K562 (cell line): ENCODE measurements around the gene ALDH7A1. TPM values are rescaled to one million over a fixed set of nuclear protein-coding genes. Genes with fewer than 3 reads are reported as not detected.
A peak's percentile ranks its signal among the peaks of the same experiment; 100 is the strongest.

Experiments used
- BHLHE40 ChIP-seq: IDR thresholded peaks from 2 replicates; pipeline ENCODE4 v1.6.1; 2011; ENCODE audit warnings: low read length, improper control_type of control experiment
- BRCA1 ChIP-seq, 2 experiments: fragments of 450-650 bp in 1 of 2; sonication (generic) in 1 of 2; formaldehyde crosslinking in 1 of 2; IDR thresholded peaks; 2 replicates each; pipeline versions ENCODE4 v1.5.0 to v1.6.1; 2017 to 2020; ENCODE audit warnings: mild to moderate bottlenecking in 1 of 2, missing genetic modification reagents in 1 of 2
- CBFA2T2 ChIP-seq: fragments of 450-650 bp; conservative IDR thresholded peaks from 2 replicates; pipeline ENCODE4 v1.6.1; 2017; ENCODE audit warnings: mild to moderate bottlenecking
- CREB5 ChIP-seq: fragments of 250-450 bp; sonication (Bioruptor Pico); IDR thresholded peaks from 2 replicates; pipeline ENCODE4 v1.5.0; 2020; ENCODE audit warnings: mild to moderate bottlenecking
- E2F3 ChIP-seq: fragments of 250-450 bp; sonication (Bioruptor Pico); IDR thresholded peaks from 2 replicates; pipeline ENCODE4 v1.4.0; 2020; ENCODE audit warnings: mild to moderate bottlenecking
- HMBOX1 ChIP-seq: sonication (generic); IDR thresholded peaks from 2 replicates; pipeline ENCODE4 v1.6.1; 2016
- IFI16 ChIP-seq: fragments of 250-450 bp; sonication (Bioruptor Pico); IDR thresholded peaks from 2 replicates; pipeline ENCODE4 v2.1.2; 2022; ENCODE audit warnings: mild to moderate bottlenecking, inconsistent platforms
- IRF2 ChIP-seq: sonication (generic); formaldehyde crosslinking; IDR thresholded peaks from 2 replicates; pipeline ENCODE4 v1.8.1; 2022; ENCODE audit warnings: mild to moderate bottlenecking, missing genetic modification reagents
- KLF6 ChIP-seq: fragments of 250-450 bp; sonication (Bioruptor Pico); IDR thresholded peaks from 2 replicates; pipeline ENCODE4 v1.4.0; 2020; ENCODE audit warnings: mild to moderate bottlenecking, moderate library complexity, borderline replicate concordance
- MEIS2 ChIP-seq: fragments of 450-650 bp; IDR thresholded peaks from 2 replicates; pipeline ENCODE4 v1.6.1; 2014; ENCODE audit warnings: mild to moderate bottlenecking; ENCODE audit not compliant: partially characterized antibody
- NFE2L1 ChIP-seq: fragments of 450-650 bp; IDR thresholded peaks from 2 replicates; pipeline ENCODE4 v1.6.1; 2016; ENCODE audit warnings: missing genetic modification characterization, low read depth, mild to moderate bottlenecking, missing compliant biosample characterization, moderate library complexity, borderline replicate concordance
- OTX1 ChIP-seq: fragments of 450-650 bp; formaldehyde crosslinking; IDR thresholded peaks from 2 replicates; pipeline ENCODE4 v1.4.0; 2022; ENCODE audit warnings: mild to moderate bottlenecking
- POU5F1 ChIP-seq: fragments of 150-350 bp; IDR thresholded peaks from 2 replicates; pipeline ENCODE4 v1.6.1; 2014; ENCODE audit warnings: borderline replicate concordance, low read length, low read depth, mild to moderate bottlenecking; ENCODE audit not compliant: partially characterized antibody
- PREB ChIP-seq: sonication (generic); formaldehyde crosslinking; IDR thresholded peaks from 2 replicates; pipeline ENCODE4 v1.8.1; 2023; ENCODE audit warnings: mild to moderate bottlenecking, missing genetic modification reagents
- RFX1 ChIP-seq: fragments of 450-650 bp; IDR thresholded peaks from 2 replicates; pipeline ENCODE4 v1.6.1; 2016; ENCODE audit warnings: mild to moderate bottlenecking, moderate library complexity
- SFPQ ChIP-seq: fragments of 200-400 bp; formaldehyde crosslinking; IDR thresholded peaks from 2 replicates; pipeline ENCODE4 v1.6.1; 2017; ENCODE audit warnings: mild to moderate bottlenecking, low read depth, low read length, moderate library complexity
- SMARCA5 ChIP-seq: fragments of 450-650 bp; IDR thresholded peaks from 2 replicates; pipeline ENCODE4 v1.6.1; 2016
- SPI1 ChIP-seq: IDR thresholded peaks from 2 replicates; pipeline ENCODE4 v1.6.1; 2011; ENCODE audit warnings: low read depth, low read length, control low read depth, borderline replicate concordance
- TAF9B ChIP-seq: fragments of 450-650 bp; IDR thresholded peaks from 2 replicates; pipeline ENCODE4 v1.6.1; 2018; ENCODE audit warnings: mild to moderate bottlenecking; ENCODE audit not compliant: partially characterized antibody
- TFAM ChIP-seq: fragments of 250-450 bp; sonication (Bioruptor Pico); conservative IDR thresholded peaks from 2 replicates; pipeline ENCODE4 v1.5.0; 2021; ENCODE audit warnings: mild to moderate bottlenecking, moderate library complexity
- YBX1 ChIP-seq: fragments of 450-650 bp; IDR thresholded peaks from 2 replicates; pipeline ENCODE4 v1.7.1; 2016; ENCODE audit warnings: mild to moderate bottlenecking
- ZNF384 ChIP-seq: IDR thresholded peaks from 2 replicates; pipeline ENCODE4 v1.6.1; 2012; ENCODE audit warnings: low read depth, low read length, improper control_type of control experiment
- ZNF395 ChIP-seq: fragments of 200-800 bp; sonication (Bioruptor generic); IDR thresholded peaks from 2 replicates; pipeline ENCODE4 v1.6.1; 2017; ENCODE audit warnings: missing genetic modification characterization, missing compliant biosample characterization
- ZNF583 ChIP-seq: fragments of 250-450 bp; sonication (Bioruptor Pico); IDR thresholded peaks from 2 replicates; pipeline ENCODE4 v1.4.0; 2020
- polyA plus RNA-seq, 8 experiments: library from polyadenylated mRNA; depleted of rRNA in 4 of 8; stranded (reverse) in 5 of 8; unstranded in 3 of 8; fragments of >200 nt; fragmentation: Nextera tagmentation in 2 of 8; fragmentation: Illumina TruSeq in 1 of 8; extraction: Ambion mirVana in 2 of 8; extraction: Trizol in 1 of 8; gene quantifications; 2 replicates each; pipeline versions ENCODE4 v1.2.1 to v1.2.3, GENCODE V29; 2011 to 2014; ENCODE audit warnings: inconsistent platforms in 1 of 8, missing spikeins in 1 of 8
- total RNA-seq, 7 experiments: library from RNA; depleted of rRNA in 6 of 7; stranded (reverse); fragments of >200 nt in 6 of 7; fragmentation: Illumina TruSeq in 2 of 7; extraction: Trizol in 2 of 7; gene quantifications; 2 replicates each; pipeline versions ENCODE4 v1.2.1 to v1.2.3, GENCODE V29; 2011 to 2021; ENCODE audit warnings: low replicate concordance in 1 of 7

The ALDH7A1 gene
- total and polyA plus RNA-seq, 9 of the 15 experiments (the other 6 are each of a cell fraction or from before 2014, with no cell fraction given): 0.04 to 0.49 TPM; not detected in 7

- TF ChIP-seq SPI1 (peak; percentile 50; the same call in 1 of the 2 replicates), SMARCA5 (no peak), HMBOX1 (peak; percentile 90; the same call in 1 of the 2 replicates), TAF9B (no peak), KLF6 (CRISPR knock-in tag) (no peak), ZNF384 (no peak), IRF2 (CRISPR knock-in tag) (no peak), ZNF583 (CRISPR knock-in tag) (no peak), SFPQ (no peak), CBFA2T2 (peak; percentile 45), E2F3 (CRISPR knock-in tag) (no peak), ZNF395 (no peak; the same call in 1 of the 2 replicates), CREB5 (CRISPR knock-in tag) (no peak), POU5F1 (no peak), PREB (no peak), IFI16 (CRISPR knock-in tag) (no peak), YBX1 (no peak), MEIS2 (peak; percentile 43), TFAM (CRISPR knock-in tag) (no peak), RFX1 (peak; percentile 97), BHLHE40 (peak; percentile 61; the same call in 1 of the 2 replicates), BRCA1 (IDR thresholded peaks at IDR 0.05) (no peak), BRCA1 (CRISPR knock-in tag; IDR thresholded peaks at IDR 0.05) (no peak), OTX1 (CRISPR knock-in tag) (no peak), NFE2L1 (tag) (no peak)
Measured at GRCh38 chr5:126514131-126514557, 80.9 kb downstream of the ALDH7A1 start (continued).
